ENCODE results near the gene CREG1.
"Not testable (repeated sequence)": the region's sequence is repeated elsewhere in the genome, so short reads cannot be mapped to it uniquely, and the experiment has no call there.

Gene CREG1

GRCh38 chr1:167565922-167566321 lies 12.4 kb upstream of the CREG1 start:
- Histone ChIP-seq H3K9ac (no peak overlapping the region), H3K27ac (0 out of 2 replicates have a peak overlapping the region, but pooled peaks have one; percentile 47), H3K27me3 (no peaks in the 10 kb centered on the region), H3K36me3 (no peaks in the 10 kb centered on the region), H3K9me3 (peaks cover 3% of the 10 kb centered on the region; the same call in 1 of the 2 replicates), H3K4me1 (peaks cover 44% of the 10 kb centered on the region), H3K4me2 (peak overlapping the region; percentile 84), H4K20me1 (no peaks in the 10 kb centered on the region), H3K4me3 (no peak overlapping the region)
- TF ChIP-seq Cebpa-rat (IDR thresholded peaks at IDR 0.05), result no peak

- TF ChIP-seq Cebpa-rat (IDR thresholded peaks at IDR 0.05), result no peak; the same call in 1 of the 2 replicates
- H3K4me3 ChIP-seq, result no peak overlapping the region
- H3K9me3 ChIP-seq, result no peaks in the 10 kb centered on the region
- no peak overlapping the region for H3K9ac ChIP-seq
- 0 out of 2 replicates have a peak overlapping the region, but pooled peaks have one; percentile 36 for H3K27ac ChIP-seq
- no peaks in the 10 kb centered on the region for H3K27me3 ChIP-seq
- H3K36me3 ChIP-seq, result no peaks in the 10 kb centered on the region
- H3K4me1 ChIP-seq, result peaks cover 44% of the 10 kb centered on the region
- peak overlapping the region; percentile 22; the same call in 1 of the 2 replicates for H3K4me2 ChIP-seq
- H4K20me1 ChIP-seq, result no peaks in the 10 kb centered on the region
Observed at GRCh38 chr1:167564612-167565270, 11.2 kb upstream of the CREG1 start.

- Histone ChIP-seq H4K20me1 (no peaks in the 10 kb centered on the region), H3K4me3 (no peak overlapping the region), H3K4me1 (peaks cover 43% of the 10 kb centered on the region), H3K9me3 (no peaks in the 10 kb centered on the region), H3K9ac (no peak overlapping the region), H3K36me3 (no peaks in the 10 kb centered on the region), H3K27me3 (no peaks in the 10 kb centered on the region), H3K27ac (no peak overlapping the region), H3K4me2 (no peak overlapping the region)
- TF ChIP-seq Cebpa-rat (IDR thresholded peaks at IDR 0.05), result no peak
Observed at GRCh38 chr1:167563579-167564246, 10.2 kb upstream of the CREG1 start.

- H3K9ac ChIP-seq, result no peak overlapping the region
- H3K4me2 ChIP-seq, result no peak overlapping the region
- H3K27ac ChIP-seq, result no peak overlapping the region
- no peaks in the 10 kb centered on the region for H3K27me3 ChIP-seq
- no peak overlapping the region for H3K4me3 ChIP-seq
- no peaks in the 10 kb centered on the region for H3K9me3 ChIP-seq
- peaks cover 33% of the 10 kb centered on the region for H3K4me1 ChIP-seq
- H3K36me3 ChIP-seq, result no peaks in the 10 kb centered on the region
- no peaks in the 10 kb centered on the region for H4K20me1 ChIP-seq
- no peak for TF ChIP-seq Cebpa-rat (IDR thresholded peaks at IDR 0.05)
Observed at GRCh38 chr1:167562702-167563101, 9.1 kb upstream of the CREG1 start.

GRCh38 chr1:167561753-167562152 lies 8.2 kb upstream of the CREG1 start:
- Histone ChIP-seq H3K4me1 (peaks cover 23% of the 10 kb centered on the region), H3K36me3 (no peaks in the 10 kb centered on the region), H3K9me3 (no peaks in the 10 kb centered on the region), H3K27me3 (no peaks in the 10 kb centered on the region), H3K4me3 (no peak overlapping the region), H3K27ac (no peak overlapping the region), H3K9ac (no peak overlapping the region), H3K4me2 (no peak overlapping the region), H4K20me1 (no peaks in the 10 kb centered on the region)
- TF ChIP-seq Cebpa-rat (IDR thresholded peaks at IDR 0.05), result no peak

- Histone ChIP-seq H3K4me2 (no peak overlapping the region), H3K27ac (no peak overlapping the region), H3K4me1 (peaks cover 18% of the 10 kb centered on the region), H4K20me1 (no peaks in the 10 kb centered on the region), H3K9ac (no peak overlapping the region), H3K36me3 (no peaks in the 10 kb centered on the region), H3K27me3 (no peaks in the 10 kb centered on the region), H3K9me3 (no peaks in the 10 kb centered on the region), H3K4me3 (no peak overlapping the region)
- TF ChIP-seq Cebpa-rat (IDR thresholded peaks at IDR 0.05), result no peak
Observed at GRCh38 chr1:167555971-167556714, 2.6 kb upstream of the CREG1 start.

GRCh38 chr1:167555072-167555471 lies 1.5 kb upstream of the CREG1 start:
- not testable (repeated sequence) for H3K9ac ChIP-seq, H3K9me3 ChIP-seq, H3K27me3 ChIP-seq, H4K20me1 ChIP-seq, H3K36me3 ChIP-seq, H3K4me3 ChIP-seq, H3K27ac ChIP-seq, H3K4me2 ChIP-seq
- H3K4me1 ChIP-seq, result peaks cover 18% of the 10 kb centered on the region

GRCh38 chr1:167554028-167554779 lies 642 bp upstream of the CREG1 start:
- peak overlapping the region; percentile 98 for H3K4me2 ChIP-seq
- no peaks in the 10 kb centered on the region for H3K27me3 ChIP-seq
- H3K9ac ChIP-seq, result no peak overlapping the region
- no peak overlapping the region for H3K27ac ChIP-seq
- peak overlapping the region; percentile 86 for H3K4me3 ChIP-seq
- H3K9me3 ChIP-seq, result no peaks in the 10 kb centered on the region
- no peak for TF ChIP-seq Cebpa-rat (IDR thresholded peaks at IDR 0.05)
- H4K20me1 ChIP-seq, result no peaks in the 10 kb centered on the region; the same call in 1 of the 2 replicates
- H3K4me1 ChIP-seq, result peaks cover 18% of the 10 kb centered on the region
- H3K36me3 ChIP-seq, result no peaks in the 10 kb centered on the region

GRCh38 chr1:167551362-167551761 lies 2.2 kb downstream of the CREG1 start:
- H3K27me3 ChIP-seq, result no peaks in the 10 kb centered on the region
- H3K4me2 ChIP-seq, result no peak overlapping the region
- no peak for TF ChIP-seq Cebpa-rat (IDR thresholded peaks at IDR 0.05)
- no peaks in the 10 kb centered on the region for H3K9me3 ChIP-seq
- no peak overlapping the region for H3K9ac ChIP-seq
- H3K4me3 ChIP-seq, result no peak overlapping the region
- H3K36me3 ChIP-seq, result peaks cover 11% of the 10 kb centered on the region; the same call in 1 of the 2 replicates
- no peaks in the 10 kb centered on the region; the same call in 1 of the 2 replicates for H4K20me1 ChIP-seq
- no peak overlapping the region for H3K27ac ChIP-seq
- H3K4me1 ChIP-seq, result peaks cover 18% of the 10 kb centered on the region
